Stomach smooth muscle (tissue), 2 donors: ENCODE measurements around the gene TRIM42.

ENCODE experiments used
- H3K27ac ChIP-seq: one replicate; pipeline ENCODE4 v1.7.0; 2013; ENCODE audit warnings: mild to moderate bottlenecking, low read length, inconsistent platforms
- H3K27me3 ChIP-seq, 2 donors: one replicate each; pipeline ENCODE4 v1.7.0; 2013; ENCODE audit warnings: low read length in 2 of 2; ENCODE audit not compliant: insufficient read depth in 2 of 2, control insufficient read depth in 1 of 2
- H3K36me3 ChIP-seq, 2 donors: one replicate each; pipeline ENCODE4 v1.7.0; 2013; ENCODE audit warnings: low read length in 2 of 2; ENCODE audit not compliant: control insufficient read depth in 2 of 2, insufficient read depth in 2 of 2
- H3K4me1 ChIP-seq: one replicate; pipeline ENCODE4 v1.7.0; 2013; ENCODE audit warnings: low read length; ENCODE audit not compliant: control insufficient read depth, insufficient read depth
- H3K4me3 ChIP-seq, 2 donors: one replicate each; pipeline ENCODE4 v1.7.0; 2013; ENCODE audit warnings: low read length in 2 of 2
- H3K9ac ChIP-seq, 2 donors: one replicate each; pipeline ENCODE4 v1.7.0; 2013; ENCODE audit warnings: low read length in 2 of 2, mild to moderate bottlenecking in 1 of 2
- H3K9me3 ChIP-seq, 2 donors: one replicate each; pipeline ENCODE4 v1.7.0; 2013; ENCODE audit warnings: low read length in 2 of 2; ENCODE audit not compliant: control insufficient read depth in 2 of 2
- donor health status: healthy.
- donor health status: Pancreatic carcinoma.

The TRIM42 gene

GRCh38 chr3:140710711-140711389 lies 33.0 kb downstream of the TRIM42 start:
- no peaks in the 10 kb centered on the region for H3K9me3 ChIP-seq
- no peak overlapping the region for H3K27ac ChIP-seq
- no peaks in the 10 kb centered on the region for H3K4me1 ChIP-seq
- H3K9ac ChIP-seq = no peak overlapping the region
- no peak overlapping the region for H3K4me3 ChIP-seq
- no peaks in the 10 kb centered on the region for H3K36me3 ChIP-seq
- H3K27me3 ChIP-seq = no peaks in the 10 kb centered on the region

- H3K9ac ChIP-seq = no peak overlapping the region
- H3K27me3 ChIP-seq = no peaks in the 10 kb centered on the region
- no peaks in the 10 kb centered on the region for H3K4me1 ChIP-seq
- H3K4me3 ChIP-seq = no peak overlapping the region
- no peaks in the 10 kb centered on the region for H3K36me3 ChIP-seq
- no peaks in the 10 kb centered on the region for H3K9me3 ChIP-seq
- no peak overlapping the region for H3K27ac ChIP-seq
Observed at GRCh38 chr3:140711390-140712035, 33.6 kb downstream of the TRIM42 start.

GRCh38 chr3:140712301-140712700 lies 34.4 kb downstream of the TRIM42 start:
- H3K9me3 ChIP-seq = no peaks in the 10 kb centered on the region
- H3K36me3 ChIP-seq = no peaks in the 10 kb centered on the region
- H3K4me1 ChIP-seq = no peaks in the 10 kb centered on the region
- H3K9ac ChIP-seq = no peak overlapping the region
- H3K27ac ChIP-seq = no peak overlapping the region
- H3K27me3 ChIP-seq = no peaks in the 10 kb centered on the region
- no peak overlapping the region for H3K4me3 ChIP-seq

- Histone ChIP-seq H3K4me1 (no peaks in the 10 kb centered on the region), H3K27ac (no peak overlapping the region), H3K9me3 (no peaks in the 10 kb centered on the region), H3K27me3 (no peaks in the 10 kb centered on the region), H3K9ac (no peak overlapping the region), H3K36me3 (no peaks in the 10 kb centered on the region), H3K4me3 (no peak overlapping the region)
Observed at GRCh38 chr3:140715035-140715434, 37.2 kb downstream of the TRIM42 start.

- no peak overlapping the region for H3K27ac ChIP-seq
- H3K27me3 ChIP-seq = no peaks in the 10 kb centered on the region
Observed at GRCh38 chr3:140717921-140718320, 40.1 kb downstream of the TRIM42 start.

GRCh38 chr3:140719841-140720614 lies 42.2 kb downstream of the TRIM42 start:
- Histone ChIP-seq H3K27me3 (no peaks in the 10 kb centered on the region), H3K9me3 (no peaks in the 10 kb centered on the region), H3K9ac (no peak overlapping the region), H3K4me3 (no peak overlapping the region), H3K4me1 (no peaks in the 10 kb centered on the region), H3K36me3 (no peaks in the 10 kb centered on the region), H3K27ac (peak overlapping the region; percentile 8)

More at GRCh38 chr3:140717921-140718320, 40.1 kb downstream of the TRIM42 start:
- no peaks in the 10 kb centered on the region for H3K36me3 ChIP-seq
- H3K9ac ChIP-seq = no peak overlapping the region
- H3K4me3 ChIP-seq = no peak overlapping the region
- H3K9me3 ChIP-seq = no peaks in the 10 kb centered on the region
- no peaks in the 10 kb centered on the region for H3K4me1 ChIP-seq

GRCh38 chr3:140723576-140723975 lies 45.7 kb downstream of the TRIM42 start:
- Histone ChIP-seq H3K36me3 (no peaks in the 10 kb centered on the region), H3K9me3 (no peaks in the 10 kb centered on the region), H3K27me3 (no peaks in the 10 kb centered on the region), H3K9ac (no peak overlapping the region), H3K4me1 (peaks cover 3% of the 10 kb centered on the region), H3K4me3 (no peak overlapping the region), H3K27ac (no peak overlapping the region)

- Histone ChIP-seq H3K4me3 (no peak overlapping the region), H3K27me3 (no peaks in the 10 kb centered on the region)
Observed at GRCh38 chr3:140724856-140725812, 47.3 kb downstream of the TRIM42 start.

GRCh38 chr3:140726066-140726465 lies 48.2 kb downstream of the TRIM42 start:
- Histone ChIP-seq H3K9ac (no peak overlapping the region), H3K36me3 (no peaks in the 10 kb centered on the region), H3K4me1 (peaks cover 3% of the 10 kb centered on the region), H3K9me3 (no peaks in the 10 kb centered on the region), H3K4me3 (no peak overlapping the region), H3K27me3 (no peaks in the 10 kb centered on the region), H3K27ac (no peak overlapping the region)

More at GRCh38 chr3:140724856-140725812, 47.3 kb downstream of the TRIM42 start:
- no peak overlapping the region for H3K9ac ChIP-seq
- no peak overlapping the region for H3K27ac ChIP-seq
- H3K9me3 ChIP-seq = no peaks in the 10 kb centered on the region
- H3K4me1 ChIP-seq = peaks cover 3% of the 10 kb centered on the region
- no peaks in the 10 kb centered on the region for H3K36me3 ChIP-seq

- no peaks in the 10 kb centered on the region for H3K27me3 ChIP-seq
- no peaks in the 10 kb centered on the region for H3K36me3 ChIP-seq
- no peak overlapping the region for H3K27ac ChIP-seq
- no peak overlapping the region for H3K4me3 ChIP-seq
- H3K4me1 ChIP-seq = peaks cover 3% of the 10 kb centered on the region
- no peaks in the 10 kb centered on the region for H3K9me3 ChIP-seq
- no peak overlapping the region for H3K9ac ChIP-seq
Observed at GRCh38 chr3:140727886-140728285, 50.0 kb downstream of the TRIM42 start.
